Measurements from ENCODE around the gene GLA.

The GLA gene

DNA sequence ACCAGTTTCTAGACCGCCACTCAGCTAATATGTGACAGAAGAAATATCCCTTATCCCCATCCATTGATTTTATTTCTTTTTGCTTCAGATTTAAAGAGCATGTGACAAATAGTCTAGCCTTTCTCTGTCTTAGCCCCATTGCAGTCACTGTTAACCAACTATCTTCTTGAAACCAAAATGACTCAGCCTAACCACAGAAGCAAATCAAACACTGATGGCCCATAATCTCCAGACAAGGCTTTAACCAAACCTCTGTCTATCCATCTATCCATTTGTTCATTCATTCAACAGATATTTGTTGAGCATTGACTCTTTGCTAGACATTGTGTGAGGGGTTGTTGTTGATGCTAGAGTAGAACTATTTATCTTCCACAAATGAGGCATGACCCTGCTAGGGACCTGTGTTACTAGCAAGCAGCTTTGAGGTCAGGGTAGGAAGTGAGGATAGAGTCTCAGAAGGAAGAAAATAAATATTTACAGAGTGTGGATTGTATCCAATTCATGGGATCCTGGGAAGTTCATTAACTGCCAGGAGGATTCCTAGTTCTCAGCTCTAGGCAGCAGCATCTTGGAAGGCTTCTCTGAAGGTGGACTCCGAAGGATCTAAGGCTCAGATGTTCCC is 22.8 kb upstream of the GLA start:
- DNase-seq (ENCODE audit: low read depth): no peak
- TF ChIP-seq, protein P1, sequence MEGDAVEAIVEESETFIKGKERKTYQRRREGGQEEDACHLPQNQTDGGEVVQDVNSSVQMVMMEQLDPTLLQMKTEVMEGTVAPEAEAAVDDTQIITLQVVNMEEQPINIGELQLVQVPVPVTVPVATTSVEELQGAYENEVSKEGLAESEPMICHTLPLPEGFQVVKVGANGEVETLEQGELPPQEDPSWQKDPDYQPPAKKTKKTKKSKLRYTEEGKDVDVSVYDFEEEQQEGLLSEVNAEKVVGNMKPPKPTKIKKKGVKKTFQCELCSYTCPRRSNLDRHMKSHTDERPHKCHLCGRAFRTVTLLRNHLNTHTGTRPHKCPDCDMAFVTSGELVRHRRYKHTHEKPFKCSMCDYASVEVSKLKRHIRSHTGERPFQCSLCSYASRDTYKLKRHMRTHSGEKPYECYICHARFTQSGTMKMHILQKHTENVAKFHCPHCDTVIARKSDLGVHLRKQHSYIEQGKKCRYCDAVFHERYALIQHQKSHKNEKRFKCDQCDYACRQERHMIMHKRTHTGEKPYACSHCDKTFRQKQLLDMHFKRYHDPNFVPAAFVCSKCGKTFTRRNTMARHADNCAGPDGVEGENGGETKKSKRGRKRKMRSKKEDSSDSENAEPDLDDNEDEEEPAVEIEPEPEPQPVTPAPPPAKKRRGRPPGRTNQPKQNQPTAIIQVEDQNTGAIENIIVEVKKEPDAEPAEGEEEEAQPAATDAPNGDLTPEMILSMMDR (IDR thresholded peaks at IDR 0.05; ENCODE audit: control insufficient read depth, extremely low read depth, insufficient read depth): no peak
- no peak overlapping the region for H3K4me3 ChIP-seq (ENCODE audit: low read depth, low read length)

DNA sequence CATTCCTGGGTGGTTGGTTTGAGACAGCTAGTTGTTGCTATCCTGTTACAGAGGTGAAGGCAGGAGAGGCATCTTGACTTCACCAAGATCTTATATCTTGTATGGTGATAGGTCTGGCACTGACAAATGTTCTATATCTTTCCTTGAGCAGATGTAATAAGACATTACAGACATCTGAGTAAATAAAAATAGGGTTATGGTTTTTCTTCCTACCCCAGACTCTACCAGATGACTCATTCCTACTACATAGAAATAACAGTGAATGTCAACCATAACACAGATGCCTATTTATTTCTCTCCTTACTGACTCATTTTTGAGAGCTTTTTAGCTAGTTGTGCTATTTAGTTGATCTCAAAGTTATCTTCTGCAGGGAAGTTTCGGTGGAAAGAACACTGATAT is 22.2 kb upstream of the GLA start:
- TF ChIP-seq, protein P1 (IDR thresholded peaks at IDR 0.05; ENCODE audit: control insufficient read depth, extremely low read depth, insufficient read depth): no peak
- no peak overlapping the region for H3K4me3 ChIP-seq (ENCODE audit: low read depth, low read length)
- no peak for DNase-seq (ENCODE audit: low read depth)

DNA sequence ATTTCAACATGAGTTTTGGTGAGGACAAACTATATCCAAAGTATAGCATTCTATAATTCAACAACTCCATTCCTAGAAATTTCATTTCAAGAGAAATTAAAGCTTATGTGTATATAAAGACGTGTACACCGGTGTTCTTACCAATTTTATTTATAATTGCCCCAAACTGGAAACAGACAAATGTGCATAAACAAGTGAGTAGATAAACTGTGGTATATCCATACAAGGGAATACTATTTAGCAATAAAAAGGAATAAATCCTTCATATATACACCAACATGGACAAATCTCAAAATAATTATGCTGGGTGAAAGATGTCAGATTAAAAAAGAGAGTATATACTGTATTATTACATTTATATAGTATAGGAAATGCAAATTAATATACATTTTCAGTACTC is 20.2 kb upstream of the GLA start:
- no peak for DNase-seq (ENCODE audit: low read depth)
- TF ChIP-seq, protein P1 (IDR thresholded peaks at IDR 0.05; ENCODE audit: control insufficient read depth, extremely low read depth, insufficient read depth): no peak
- no peak overlapping the region for H3K4me3 ChIP-seq (ENCODE audit: low read depth, low read length)

DNA sequence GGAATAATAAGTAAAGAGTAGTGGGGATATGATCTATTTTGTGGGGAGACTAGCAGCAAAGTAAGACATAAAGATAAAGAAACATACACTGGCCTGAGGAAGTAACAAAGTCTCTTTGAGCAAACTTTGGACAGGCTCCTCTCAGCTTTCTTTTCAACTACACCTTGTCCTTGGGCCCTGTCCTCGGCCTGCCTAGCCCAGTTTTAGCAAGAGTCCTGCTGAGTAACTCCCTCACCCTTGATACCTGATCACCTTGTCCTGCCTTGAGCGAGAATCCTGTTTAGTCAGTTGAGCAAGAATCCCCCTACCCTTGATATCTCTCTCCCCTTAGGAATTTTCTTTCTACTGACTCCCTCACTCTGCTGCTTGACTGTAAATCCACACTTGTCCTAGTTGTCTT is 11.8 kb upstream of the GLA start:
- H3K4me3 ChIP-seq (ENCODE audit: low read depth, low read length): no peak overlapping the region
- TF ChIP-seq, protein P1 (IDR thresholded peaks at IDR 0.05; ENCODE audit: control insufficient read depth, extremely low read depth, insufficient read depth): no peak
- no peak for DNase-seq (ENCODE audit: low read depth)

DNA sequence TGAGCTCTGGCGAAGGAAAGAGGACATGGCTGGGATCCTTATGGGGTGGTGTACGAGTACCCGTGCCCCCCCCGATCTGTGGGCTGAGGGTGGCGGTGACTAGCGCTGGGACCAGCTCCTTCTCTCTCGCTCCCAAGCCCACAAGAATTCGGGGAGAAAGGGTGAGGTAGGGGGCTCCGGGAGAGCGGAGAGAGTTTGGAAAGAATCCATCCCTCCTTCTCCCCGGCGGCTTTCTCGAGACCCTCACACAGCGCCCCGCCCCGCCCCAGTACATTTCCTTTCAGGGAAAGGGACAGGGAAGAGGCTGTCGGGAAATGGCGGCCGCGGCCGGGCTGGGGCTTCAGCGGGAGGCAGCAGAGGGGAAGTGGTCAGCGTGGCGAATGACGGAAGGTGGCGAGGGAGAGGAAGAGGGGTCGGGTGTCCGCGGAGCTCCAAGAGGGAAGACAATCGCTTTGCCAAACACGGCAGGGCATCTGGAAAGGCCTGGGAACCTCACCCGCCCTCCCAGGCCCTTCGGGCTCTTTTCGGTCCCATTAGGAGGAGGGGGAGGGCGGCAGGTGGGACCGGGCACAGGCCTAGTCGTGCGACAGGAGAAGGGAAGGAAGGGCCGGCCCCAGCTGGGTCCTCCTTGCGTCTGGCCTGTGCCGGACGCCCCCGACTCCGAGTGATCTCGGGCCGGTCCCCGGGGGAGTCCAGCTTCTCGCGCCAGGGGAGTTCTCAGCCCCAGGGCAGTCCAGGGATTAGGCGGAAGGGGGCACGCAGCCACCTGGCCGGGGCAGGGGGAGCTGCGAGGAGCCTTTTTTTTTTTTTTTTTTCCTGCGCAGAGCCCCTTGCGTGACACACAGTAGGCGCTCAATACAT is 10.5 kb upstream of the GLA start:
- no peak for DNase-seq (ENCODE audit: low read depth)
- no peak overlapping the region for H3K4me3 ChIP-seq (ENCODE audit: low read depth, low read length)
- TF ChIP-seq, protein P1 (IDR thresholded peaks at IDR 0.05; ENCODE audit: control insufficient read depth, extremely low read depth, insufficient read depth): no peak

DNA sequence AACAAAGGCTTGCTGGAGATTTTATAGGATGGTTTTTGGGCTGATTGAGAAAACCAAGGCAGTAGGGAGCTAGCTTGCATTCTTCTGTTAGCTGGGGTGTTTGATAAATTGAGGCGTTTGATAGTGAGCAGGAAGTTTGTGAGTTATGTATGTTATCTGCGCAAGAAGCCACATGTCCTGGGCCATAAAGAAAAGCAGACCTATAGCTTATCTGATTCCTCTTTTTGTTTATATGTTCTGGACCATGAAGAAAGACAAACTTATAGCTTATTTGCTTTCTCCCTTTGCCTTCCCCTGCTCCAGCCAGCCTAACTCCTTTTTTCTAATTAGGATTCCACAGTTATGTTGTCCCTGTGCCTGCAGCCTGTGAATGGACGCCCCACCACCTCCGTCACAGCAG is 9.5 kb upstream of the GLA start:
- TF ChIP-seq, protein P1 (IDR thresholded peaks at IDR 0.05; ENCODE audit: control insufficient read depth, extremely low read depth, insufficient read depth): no peak
- no peak for DNase-seq (ENCODE audit: low read depth)
- no peak overlapping the region for H3K4me3 ChIP-seq (ENCODE audit: low read depth, low read length)
